Transverse colon (tissue), 4 donors: ENCODE data around the gene HPN.

Source experiments
- POLR2A ChIP-seq: fragments of 450-650 bp; IDR thresholded peaks from one replicate; pipeline ENCODE4 v1.6.1; 2016; ENCODE audit warnings: antibody characterized with exemption, mild to moderate bottlenecking, moderate library complexity
- POLR2AphosphoS5 ChIP-seq, 3 donors: sonication (generic); formaldehyde crosslinking; IDR thresholded peaks; one replicate each; pipeline ENCODE4 v1.6.1; 2016; ENCODE audit warnings: antibody characterized with exemption in 3 of 3
- TF ChIP-seq, protein P1 (sequence below), 5 experiments: fragments of 200-600 bp in 3 of 5; fragments of 450-650 bp in 2 of 5; sonication (generic) in 3 of 5; IDR thresholded peaks; 1 replicate in 2 of 5; 2 replicates in 3 of 5; pipeline ENCODE4 v1.5.1; 2016 to 2017; ENCODE audit warnings: antibody characterized with exemption in 5 of 5, inconsistent platforms in 3 of 5, mild to moderate bottlenecking in 2 of 5, moderate library complexity in 1 of 5

DNA sequence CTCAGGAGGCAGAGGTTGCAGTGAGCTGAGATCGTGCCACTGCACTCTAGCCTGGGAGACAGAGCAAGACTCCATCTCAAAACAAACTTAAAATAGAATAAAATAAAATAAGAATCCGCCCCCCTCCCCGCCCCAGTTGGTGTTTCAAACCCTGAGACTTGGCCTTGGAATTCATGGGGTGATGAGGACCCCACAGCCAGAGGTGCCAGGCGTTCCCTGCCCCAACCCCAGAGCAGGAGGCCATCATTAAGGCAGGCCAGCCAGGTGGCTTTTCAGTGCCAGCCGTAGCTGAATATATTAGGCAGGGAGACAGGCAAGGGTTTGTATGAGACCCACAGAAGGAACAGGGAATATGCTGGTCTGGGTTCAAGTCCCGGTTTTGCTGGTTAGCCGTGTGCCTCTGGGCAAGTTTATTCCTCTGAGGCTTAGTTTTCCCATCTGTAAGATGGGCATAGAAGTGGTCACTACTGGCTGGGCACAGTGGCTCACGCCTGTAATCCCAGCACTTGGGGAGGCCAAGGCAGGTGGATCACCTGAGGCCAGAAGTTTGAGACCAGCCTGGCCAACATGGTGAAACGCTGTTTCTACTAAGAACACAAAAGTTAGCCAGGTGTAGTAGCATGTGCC lies 12.3 kb downstream of the HPN start:
- no peak for TF ChIP-seq POLR2A
- TF ChIP-seq, protein P1, sequence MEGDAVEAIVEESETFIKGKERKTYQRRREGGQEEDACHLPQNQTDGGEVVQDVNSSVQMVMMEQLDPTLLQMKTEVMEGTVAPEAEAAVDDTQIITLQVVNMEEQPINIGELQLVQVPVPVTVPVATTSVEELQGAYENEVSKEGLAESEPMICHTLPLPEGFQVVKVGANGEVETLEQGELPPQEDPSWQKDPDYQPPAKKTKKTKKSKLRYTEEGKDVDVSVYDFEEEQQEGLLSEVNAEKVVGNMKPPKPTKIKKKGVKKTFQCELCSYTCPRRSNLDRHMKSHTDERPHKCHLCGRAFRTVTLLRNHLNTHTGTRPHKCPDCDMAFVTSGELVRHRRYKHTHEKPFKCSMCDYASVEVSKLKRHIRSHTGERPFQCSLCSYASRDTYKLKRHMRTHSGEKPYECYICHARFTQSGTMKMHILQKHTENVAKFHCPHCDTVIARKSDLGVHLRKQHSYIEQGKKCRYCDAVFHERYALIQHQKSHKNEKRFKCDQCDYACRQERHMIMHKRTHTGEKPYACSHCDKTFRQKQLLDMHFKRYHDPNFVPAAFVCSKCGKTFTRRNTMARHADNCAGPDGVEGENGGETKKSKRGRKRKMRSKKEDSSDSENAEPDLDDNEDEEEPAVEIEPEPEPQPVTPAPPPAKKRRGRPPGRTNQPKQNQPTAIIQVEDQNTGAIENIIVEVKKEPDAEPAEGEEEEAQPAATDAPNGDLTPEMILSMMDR (IDR thresholded peaks at IDR 0.05), result no peak
- TF ChIP-seq POLR2AphosphoS5 (IDR thresholded peaks at IDR 0.05), result no peak
